ENCODE data around the gene CTAGE9.
"Not testable (repeated sequence)": the region's sequence is repeated elsewhere in the genome, so short reads cannot be mapped to it uniquely, and the experiment has no call there.

The CTAGE9 gene

GRCh38 chr6:131728296-131728939 lies 17.6 kb upstream of the CTAGE9 start:
- no peak for DNase-seq

DNA sequence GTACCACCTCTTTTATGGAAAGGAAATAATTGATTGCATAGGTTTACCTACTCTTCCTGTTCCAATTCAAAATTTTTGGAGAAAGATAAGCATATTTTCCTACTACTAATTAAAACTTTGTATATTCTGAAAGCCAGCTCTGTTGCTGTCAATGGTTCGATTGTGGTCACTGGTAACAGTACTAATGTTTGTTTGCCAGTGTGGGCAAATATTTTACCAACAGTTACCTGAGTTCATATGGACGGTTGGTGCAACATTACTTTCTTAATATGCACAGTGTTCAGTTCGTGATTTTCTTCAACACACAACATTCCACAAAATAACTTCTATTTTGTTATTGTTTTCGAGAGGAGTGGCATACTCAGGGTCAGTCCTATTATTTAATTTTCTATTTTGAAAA lies 17.1 kb upstream of the CTAGE9 start:
- no peak for DNase-seq

DNA sequence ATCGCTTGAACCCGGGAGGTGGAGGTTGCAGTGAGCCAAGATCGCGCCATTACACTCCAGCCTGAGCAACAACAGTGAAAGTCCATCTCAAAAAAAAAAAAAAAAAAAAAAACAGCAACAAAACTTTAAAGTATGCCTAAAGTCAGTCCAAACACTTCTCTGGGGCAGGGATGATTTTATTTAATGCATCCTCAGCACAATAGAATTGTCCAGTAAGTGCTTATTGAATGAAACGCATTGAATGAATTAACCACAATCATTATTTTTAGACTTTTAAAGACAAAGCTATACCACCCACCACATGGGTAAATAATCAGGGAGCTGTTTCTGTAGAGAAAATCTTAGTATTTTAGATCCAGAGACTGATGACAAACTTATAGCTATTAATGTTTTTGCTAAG lies 16.6 kb upstream of the CTAGE9 start:
- no peak for DNase-seq

DNA sequence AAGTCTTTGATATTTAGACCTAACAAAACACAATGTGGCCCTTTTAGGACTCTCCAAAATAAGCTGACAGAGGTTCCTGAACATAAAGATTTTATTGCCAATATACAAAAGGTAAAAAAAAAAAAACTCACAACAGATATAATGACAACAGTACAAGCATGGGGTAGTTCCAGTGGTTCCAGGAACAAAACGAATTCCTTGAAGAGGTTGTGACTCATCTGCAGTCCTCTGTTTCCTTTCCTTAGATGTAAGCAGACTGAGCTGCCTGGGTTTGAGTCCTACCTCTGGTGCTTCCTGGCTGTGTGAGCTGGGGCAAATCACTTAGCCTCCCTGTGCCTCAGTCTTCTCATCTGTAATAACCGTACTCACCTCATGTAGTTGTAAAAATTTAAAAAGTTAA lies 13.3 kb upstream of the CTAGE9 start:
- DNase-seq, result no peak

DNA sequence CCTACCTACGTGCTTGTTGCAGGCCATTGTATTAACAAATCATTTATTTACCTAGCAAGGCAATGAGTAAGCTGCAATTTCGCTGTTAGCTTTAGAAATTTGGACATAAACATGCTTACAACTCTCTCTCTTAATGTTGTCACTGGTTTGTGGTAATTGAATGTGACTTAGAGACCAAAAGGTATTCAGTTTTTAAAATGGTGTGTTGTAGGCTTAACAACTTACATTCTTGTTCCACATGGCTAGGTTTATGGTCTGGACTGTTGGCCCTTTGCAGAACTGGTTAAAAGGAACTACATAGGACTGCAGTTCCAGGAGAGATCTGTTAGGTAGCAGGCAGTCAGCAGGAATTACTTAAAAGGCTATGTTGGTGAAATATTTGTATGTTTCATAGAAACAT lies 10.3 kb upstream of the CTAGE9 start:
- DNase-seq, result no peak

- DNase-seq, result no peak
Measured at GRCh38 chr6:131717836-131718542, 7.2 kb upstream of the CTAGE9 start.

DNA sequence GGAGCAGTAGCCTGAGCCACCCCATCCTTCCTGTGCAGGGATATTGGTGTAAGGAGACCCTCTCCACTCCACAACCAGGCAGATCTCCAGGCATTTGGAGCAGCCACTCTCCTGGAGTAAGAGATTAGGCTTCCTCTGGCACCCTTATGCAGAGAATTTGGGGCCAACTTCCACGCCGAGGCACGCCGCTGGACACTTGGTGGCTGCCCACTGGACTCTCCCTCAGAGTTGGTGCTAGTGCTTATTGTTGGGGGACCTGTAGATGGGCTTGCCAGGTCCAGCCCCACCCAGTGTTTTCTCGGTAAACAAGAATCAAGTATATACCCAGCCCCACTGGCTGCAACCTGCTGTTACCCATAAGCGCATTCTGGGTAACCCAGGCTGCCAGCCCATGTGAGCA lies 4.8 kb upstream of the CTAGE9 start:
- not testable (repeated sequence) for DNase-seq

DNA sequence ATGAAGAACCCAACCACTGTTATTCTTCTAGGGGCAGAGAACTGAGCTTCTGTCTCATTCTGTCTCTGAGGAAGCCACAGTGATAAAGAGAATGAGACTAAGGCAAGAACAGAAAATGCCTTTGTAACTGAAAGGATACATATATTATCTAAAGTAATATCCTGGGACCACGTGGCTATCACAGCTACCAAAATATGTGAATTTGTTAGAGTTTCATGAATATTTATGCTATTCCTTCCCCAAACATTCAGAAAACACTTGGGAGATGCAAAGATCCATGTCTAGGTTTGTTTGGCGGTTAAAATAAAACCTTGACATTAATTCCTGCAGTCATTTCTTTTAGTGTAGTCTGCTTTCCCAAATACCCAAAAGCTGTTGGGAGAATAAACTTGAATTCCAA lies 6.9 kb downstream of the CTAGE9 start:
- not testable (repeated sequence) for DNase-seq

- not testable (repeated sequence) for DNase-seq
Measured at GRCh38 chr6:131700851-131701250, 10.0 kb downstream of the CTAGE9 start.

DNA sequence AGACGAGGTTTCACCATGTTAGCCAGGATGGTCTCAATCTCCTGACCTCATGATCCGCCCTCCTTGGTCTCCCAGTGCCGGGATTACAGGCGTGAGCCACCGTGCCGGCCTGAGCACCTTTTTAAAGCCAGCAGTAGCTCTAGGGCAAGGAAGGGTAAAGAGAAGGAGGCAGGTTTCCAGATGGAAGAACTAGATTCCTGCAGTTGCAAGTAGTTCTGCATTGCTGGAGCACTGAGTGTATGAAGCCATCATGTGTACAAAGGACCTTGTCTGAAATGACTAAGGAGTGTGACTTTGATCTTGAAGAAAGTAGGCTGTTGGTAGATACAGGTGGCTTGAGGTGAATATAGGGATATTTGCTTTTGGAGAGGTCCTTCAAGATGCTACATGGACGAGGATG lies 13.9 kb downstream of the CTAGE9 start:
- no peak for DNase-seq

- no peak for DNase-seq
Measured at GRCh38 chr6:131694832-131695426, 15.9 kb downstream of the CTAGE9 start.

DNA sequence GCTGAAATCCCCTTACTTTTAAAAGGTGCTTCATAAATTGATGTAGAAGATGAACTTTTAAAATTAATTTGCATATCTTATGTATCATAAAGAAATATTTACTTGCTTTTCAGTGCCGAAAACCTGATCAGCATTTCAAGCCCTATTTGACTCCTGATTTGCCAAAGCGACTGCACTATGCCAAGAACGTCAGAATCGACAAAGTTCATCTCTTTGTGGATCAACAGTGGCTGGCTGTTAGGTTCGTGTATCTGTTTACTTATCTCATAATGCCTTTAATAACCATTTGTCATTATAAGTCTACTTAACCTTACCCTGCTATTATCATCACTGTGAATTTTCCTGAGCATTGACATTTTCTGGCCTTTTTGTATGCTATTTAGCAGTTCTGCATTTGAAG lies 17.4 kb downstream of the CTAGE9 start:
- DNase-seq, result no peak

DNA sequence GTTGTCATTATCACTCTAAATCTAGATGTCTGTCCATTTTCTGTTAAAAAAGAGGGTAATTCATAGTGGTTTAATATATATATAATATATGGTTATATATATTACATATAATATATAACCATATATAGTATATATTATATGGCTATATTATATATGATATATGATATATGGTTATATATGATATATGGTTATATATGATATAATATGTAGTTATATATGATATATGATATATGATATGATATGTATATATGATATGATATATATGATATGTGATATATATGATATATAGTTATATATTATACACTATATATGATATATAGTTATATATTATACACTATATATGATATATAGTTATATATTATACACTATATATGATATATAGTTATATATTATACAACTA lies 18.2 kb downstream of the CTAGE9 start:
- no peak for DNase-seq

GRCh38 chr6:131692031-131692430 lies 18.8 kb downstream of the CTAGE9 start:
- DNase-seq, result no peak

DNA sequence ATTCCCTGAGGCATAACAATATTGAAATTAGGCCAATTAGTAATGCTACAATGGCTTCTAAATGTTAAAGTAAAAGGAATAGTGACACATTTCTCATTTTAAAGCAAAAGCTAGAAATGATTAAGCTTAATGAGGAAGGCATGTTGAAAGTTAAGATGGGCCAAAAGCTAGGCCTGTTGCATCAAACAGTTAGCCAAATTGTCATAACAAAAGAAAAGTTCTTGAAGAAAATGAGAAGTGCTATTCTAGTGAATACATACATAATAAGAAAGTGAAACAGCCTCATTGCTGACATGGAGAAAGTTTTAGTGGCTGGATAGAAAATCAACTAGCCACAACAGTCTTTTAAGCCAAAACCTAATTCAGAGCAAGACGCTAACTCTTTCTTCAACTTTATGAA lies 22.5 kb downstream of the CTAGE9 start:
- DNase-seq, result no peak

GRCh38 chr6:131687022-131687421 lies 23.8 kb downstream of the CTAGE9 start:
- DNase-seq, result no peak

DNA sequence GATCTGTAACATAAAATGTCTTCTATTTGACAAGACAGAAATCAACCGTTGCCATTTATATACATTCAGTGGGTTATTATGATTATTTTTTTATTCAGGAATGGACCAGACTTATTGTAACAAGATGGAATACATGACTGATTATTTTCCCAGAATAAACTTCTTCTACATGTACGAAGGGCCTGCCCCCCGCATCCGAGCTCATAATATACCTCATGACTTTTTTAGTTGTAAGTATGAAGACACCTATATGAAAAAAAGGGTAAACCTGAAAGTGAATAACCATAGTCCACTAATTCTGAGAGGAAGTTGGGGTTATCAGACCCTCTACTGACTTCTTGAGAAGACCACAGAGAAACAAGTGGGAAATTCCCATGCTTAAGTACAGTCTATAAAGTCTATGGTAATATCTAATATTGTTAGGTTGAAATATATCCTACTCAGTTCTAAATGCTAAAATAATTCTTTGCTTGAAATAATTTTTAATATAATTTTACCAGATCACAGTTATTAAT lies 25.5 kb downstream of the CTAGE9 start:
- DNase-seq, result no peak

GRCh38 chr6:131683479-131683878 lies 27.3 kb downstream of the CTAGE9 start:
- no peak for DNase-seq

GRCh38 chr6:131682442-131682841 lies 28.4 kb downstream of the CTAGE9 start:
- DNase-seq, result no peak

DNA sequence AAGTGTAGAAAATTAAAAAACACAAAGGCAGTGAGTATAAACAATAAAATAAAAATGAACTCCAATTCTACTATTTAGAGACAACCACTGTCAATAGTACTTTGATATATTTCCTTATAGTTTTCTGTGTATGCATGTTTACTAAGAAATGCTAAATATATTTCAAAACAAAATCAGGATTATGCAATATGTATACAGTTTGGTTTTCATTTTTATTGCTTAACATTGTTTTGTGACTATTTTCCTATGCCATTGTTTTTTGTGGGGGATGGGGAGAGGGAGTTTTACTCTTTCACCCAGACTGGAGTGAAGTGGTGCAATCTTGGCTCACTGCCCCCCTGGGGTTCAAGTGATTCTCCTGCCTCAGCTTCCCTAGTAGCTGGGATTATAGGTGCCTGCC lies 29.2 kb downstream of the CTAGE9 start:
- no peak for DNase-seq

GRCh38 chr6:131680868-131681267 lies 29.9 kb downstream of the CTAGE9 start:
- DNase-seq, result no peak

DNA sequence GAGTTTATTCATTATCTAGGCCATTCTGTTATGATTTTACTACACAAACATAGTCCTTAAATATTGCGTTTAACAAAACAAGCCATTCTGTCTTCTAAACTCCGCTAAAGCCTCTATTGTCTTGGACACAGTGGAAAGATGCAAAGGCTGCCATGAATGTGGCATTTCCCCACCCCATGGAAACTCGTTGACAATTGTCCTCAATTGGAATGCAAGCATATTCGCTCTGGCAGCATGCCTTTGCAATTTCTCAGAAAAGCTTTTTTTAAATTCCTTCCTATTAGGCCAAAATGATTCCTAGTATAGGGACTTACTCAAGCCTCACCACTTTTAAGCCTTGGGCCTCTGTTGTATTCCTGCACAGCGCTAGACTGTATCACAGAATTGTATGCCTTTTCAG lies 32.4 kb downstream of the CTAGE9 start:
- no peak for DNase-seq

DNA sequence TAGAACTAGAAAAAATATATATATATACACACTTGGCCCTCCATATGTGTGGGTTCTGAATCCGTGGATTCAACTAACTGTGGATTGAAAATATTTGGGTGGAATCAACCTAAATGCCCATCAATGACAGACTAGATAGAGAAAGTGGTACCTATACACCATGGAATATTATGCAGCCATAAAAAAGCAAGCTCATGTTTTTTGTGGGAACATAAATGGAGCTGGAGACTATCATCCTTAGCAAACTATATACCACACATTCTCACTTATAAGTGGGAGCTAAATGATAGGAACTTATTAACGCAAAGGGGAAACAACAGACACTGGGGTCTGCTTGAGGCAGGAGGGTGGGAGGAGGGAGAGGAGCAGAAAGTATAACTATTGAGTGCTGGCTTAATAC lies 37.6 kb downstream of the CTAGE9 start:
- DNase-seq, result no peak

GRCh38 chr6:131669891-131670290 lies 40.9 kb downstream of the CTAGE9 start:
- no peak for DNase-seq
